Mesodermal cell (in vitro differentiated cells): Measurements from ENCODE around the gene SPDEF.

Source experiments
- H3K27ac ChIP-seq: 2 replicates; pipeline ENCODE4 v1.7.0; 2013; ENCODE audit warnings: mild to moderate bottlenecking, low read depth, low read length, moderate library complexity; ENCODE audit not compliant: severe bottlenecking
- H3K36me3 ChIP-seq: 2 replicates; pipeline ENCODE4 v1.7.1; 2013; ENCODE audit warnings: mild to moderate bottlenecking, low read length, moderate library complexity; ENCODE audit not compliant: control insufficient read depth, insufficient read depth
- H3K4me1 ChIP-seq: one replicate; pipeline ENCODE4 v1.7.1; 2013; ENCODE audit warnings: mild to moderate bottlenecking, low read length; ENCODE audit not compliant: insufficient read depth, control insufficient read depth, poor library complexity, severe bottlenecking
- H3K4me3 ChIP-seq: 2 replicates; pipeline ENCODE4 v1.7.0; 2013; ENCODE audit warnings: low read length, control low read depth, mild to moderate bottlenecking; ENCODE audit not compliant: insufficient read depth, poor library complexity, severe bottlenecking; ENCODE audit errors: extremely low read depth
- H3K9me3 ChIP-seq: 2 replicates; pipeline ENCODE4 v1.7.1; 2013; ENCODE audit warnings: mild to moderate bottlenecking, low read length, moderate library complexity; ENCODE audit not compliant: control insufficient read depth
- WGBS, 2 experiments: methylation state at CpG; one replicate each; pipeline ENCODE4 v1.1.5; 2013; ENCODE audit warnings: missing lambda C conversion rate in 2 of 2; ENCODE audit not compliant: insufficient coverage in 2 of 2; 5-methylcytosine and 5-hydroxymethylcytosine counted together

SPDEF gene

DNA sequence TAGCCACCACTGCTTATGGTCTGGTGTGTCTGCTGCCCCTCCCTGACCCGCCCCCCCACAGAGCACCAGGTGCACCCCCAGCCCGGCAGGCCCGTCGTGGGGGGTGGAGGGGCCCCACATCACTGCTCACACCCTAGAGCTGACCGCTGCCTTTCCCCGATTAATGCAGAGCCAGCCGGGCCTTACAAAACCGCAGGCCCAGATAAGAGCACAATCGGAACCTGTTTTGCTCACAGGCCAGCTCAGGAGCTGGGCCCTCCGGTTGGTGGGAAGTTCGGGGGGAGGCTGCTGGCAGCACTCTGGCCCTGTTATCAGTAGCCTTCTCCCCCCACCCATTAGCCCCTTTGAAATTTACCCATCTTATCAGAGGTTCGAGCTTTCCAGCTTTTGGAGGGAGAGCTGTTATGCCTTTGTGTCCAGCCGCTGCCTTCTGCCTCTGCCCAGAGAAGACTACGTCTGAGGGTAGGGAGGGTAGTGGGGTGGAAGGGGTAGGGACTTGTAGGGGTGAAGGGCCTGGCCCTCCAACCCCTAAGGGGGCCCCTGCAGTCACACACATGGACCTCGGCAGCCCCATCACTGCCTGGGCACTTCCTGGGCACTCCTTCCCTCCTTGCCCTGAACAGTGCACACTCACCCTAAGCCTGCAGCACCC is 6.9 kb upstream of the SPDEF start:
- H3K36me3 ChIP-seq = no peaks in the 10 kb centered on the region
- peaks cover 8% of the 10 kb centered on the region for H3K4me1 ChIP-seq
- no peak overlapping the region for H3K4me3 ChIP-seq
- WGBS, 2 experiments = 75 to 89% methylated on average over 7 to 10 of the region's 15 CpGs
- H3K27ac ChIP-seq = peak overlapping the region; percentile 29
- peaks cover 6% of the 10 kb centered on the region for H3K9me3 ChIP-seq

DNA sequence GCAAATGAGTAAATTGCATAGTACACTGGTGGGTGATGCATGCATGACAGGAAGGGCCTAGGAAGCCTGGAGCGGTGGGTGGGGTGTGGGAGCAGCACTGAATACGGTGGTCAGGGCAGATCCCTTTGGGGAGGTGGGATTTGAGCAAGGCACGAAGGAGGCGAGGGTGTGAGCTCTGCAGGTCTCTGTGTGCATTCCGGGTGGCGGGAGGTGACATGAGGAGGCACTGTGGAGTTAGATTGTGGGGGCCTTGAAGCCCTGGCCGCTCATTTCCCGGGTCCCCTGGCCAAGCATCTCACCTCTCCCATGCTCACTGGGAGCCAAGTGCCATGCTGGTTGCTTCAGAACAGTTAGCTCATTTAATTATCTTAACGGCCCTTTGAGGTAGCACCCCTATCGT is 6.2 kb upstream of the SPDEF start:
- peaks cover 6% of the 10 kb centered on the region for H3K9me3 ChIP-seq
- H3K27ac ChIP-seq = no peak overlapping the region
- WGBS, 2 experiments = 89 to 99% methylated on average over 9 to 10 of the region's 10 CpGs
- no peaks in the 10 kb centered on the region for H3K36me3 ChIP-seq
- no peak overlapping the region for H3K4me3 ChIP-seq
- peaks cover 6% of the 10 kb centered on the region for H3K4me1 ChIP-seq

DNA sequence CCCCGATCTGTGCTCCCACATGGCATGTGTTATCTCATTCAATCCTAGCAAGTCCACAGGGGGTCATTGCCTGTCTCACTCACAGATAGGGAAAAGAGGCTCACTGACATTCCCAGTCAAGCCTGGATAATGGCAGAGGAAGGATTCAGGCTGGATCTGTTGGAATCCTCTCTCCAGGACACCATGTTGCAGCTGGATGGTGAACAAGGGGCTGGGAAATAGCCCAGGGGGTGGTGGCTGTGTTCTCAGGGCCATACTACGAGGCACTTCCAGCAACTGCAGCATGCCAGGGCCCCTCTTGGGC is 5.0 kb upstream of the SPDEF start:
- Histone ChIP-seq H3K27ac (no peak overlapping the region), H3K9me3 (peaks cover 6% of the 10 kb centered on the region), H3K36me3 (no peaks in the 10 kb centered on the region), H3K4me1 (peaks cover 5% of the 10 kb centered on the region), H3K4me3 (no peak overlapping the region)
- 78 to 80% methylated on average over 2 of the region's 2 CpGs for WGBS, 2 experiments

DNA sequence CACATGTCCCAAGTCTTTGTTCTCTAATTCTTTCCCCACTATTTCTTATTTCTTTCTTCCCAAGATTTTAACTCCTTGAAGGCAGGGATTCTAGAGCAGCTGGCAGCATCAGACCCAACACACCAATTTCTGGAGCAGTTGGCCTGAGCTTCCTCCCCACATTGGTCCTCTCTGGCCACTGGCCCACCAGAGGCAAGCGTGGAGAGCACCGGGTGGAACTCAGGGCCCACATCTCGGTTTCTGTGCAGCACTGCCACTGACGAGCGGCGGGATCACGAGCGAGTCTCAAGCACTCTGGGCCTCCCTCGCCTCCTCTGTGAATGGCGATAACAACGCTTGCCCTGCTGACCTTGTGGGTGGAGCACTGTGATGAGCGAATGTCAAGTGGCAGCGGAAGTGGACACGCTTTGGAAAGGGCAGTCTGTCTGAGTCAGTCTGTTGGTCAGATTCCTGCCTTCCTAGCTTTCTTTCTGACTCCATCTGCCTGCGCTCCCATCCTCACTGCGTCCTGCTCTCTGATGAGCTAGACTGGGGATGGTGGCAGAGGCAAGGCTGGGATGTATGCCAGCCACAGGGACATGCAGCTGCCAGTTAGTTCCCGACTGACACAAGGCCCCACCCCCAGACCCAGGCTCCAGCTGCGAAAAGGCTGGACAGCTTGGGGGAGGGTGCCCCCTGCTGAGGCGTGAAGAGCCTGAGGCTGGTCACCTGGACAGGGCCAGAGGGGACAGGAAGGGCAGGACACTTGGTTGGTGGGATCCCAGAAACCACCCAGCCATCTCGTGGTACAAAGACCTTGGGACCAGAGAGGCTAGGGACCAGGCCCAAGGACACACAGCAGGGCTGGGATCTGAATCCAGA is 4.5 kb upstream of the SPDEF start:
- no peak overlapping the region for H3K4me3 ChIP-seq
- H3K9me3 ChIP-seq = peaks cover 6% of the 10 kb centered on the region
- no peak overlapping the region for H3K27ac ChIP-seq
- 59 to 64% methylated on average over 13 to 15 of the region's 20 CpGs for WGBS, 2 experiments
- no peaks in the 10 kb centered on the region for H3K36me3 ChIP-seq
- peaks cover 5% of the 10 kb centered on the region for H3K4me1 ChIP-seq

DNA sequence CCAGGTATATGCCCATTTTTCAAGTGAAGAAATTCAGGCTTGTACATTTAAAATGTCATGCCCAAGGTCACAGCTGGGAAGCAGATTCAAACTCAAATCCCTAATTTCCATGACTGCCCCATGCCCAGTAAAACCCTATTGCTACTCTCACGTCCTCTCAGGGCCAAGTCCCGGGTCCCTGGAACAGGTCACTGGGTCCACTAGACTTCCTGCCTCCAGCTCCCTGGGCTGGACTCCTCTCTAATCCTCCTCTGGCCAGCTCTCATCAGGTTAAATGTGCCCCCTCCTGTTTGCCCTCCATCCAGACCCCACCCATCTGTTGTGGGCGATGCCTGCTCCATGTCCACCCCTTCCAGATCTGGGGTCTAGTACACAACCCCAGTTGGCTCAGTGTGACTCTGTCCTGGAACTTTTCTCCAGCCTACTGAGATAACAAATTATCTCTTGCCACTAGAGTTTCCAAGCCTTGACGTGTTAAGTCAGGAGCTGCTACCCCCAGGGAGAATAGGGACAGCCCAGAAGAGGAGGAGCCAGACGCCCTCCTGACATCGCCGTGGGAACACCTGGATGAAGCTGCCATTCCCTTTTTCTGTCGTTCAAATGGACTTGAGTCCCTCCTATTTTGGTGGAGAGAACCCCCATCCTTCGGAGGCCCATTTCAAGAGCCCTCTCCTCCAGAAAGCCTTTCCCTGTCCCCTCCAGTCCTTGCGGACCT is 3.7 kb upstream of the SPDEF start:
- no peak overlapping the region for H3K27ac ChIP-seq
- H3K4me1 ChIP-seq = peaks cover 5% of the 10 kb centered on the region
- peaks cover 6% of the 10 kb centered on the region for H3K9me3 ChIP-seq
- no peak overlapping the region for H3K4me3 ChIP-seq
- H3K36me3 ChIP-seq = no peaks in the 10 kb centered on the region
- WGBS, 2 experiments = 69 to 71% methylated on average over 10 of the region's 10 CpGs

DNA sequence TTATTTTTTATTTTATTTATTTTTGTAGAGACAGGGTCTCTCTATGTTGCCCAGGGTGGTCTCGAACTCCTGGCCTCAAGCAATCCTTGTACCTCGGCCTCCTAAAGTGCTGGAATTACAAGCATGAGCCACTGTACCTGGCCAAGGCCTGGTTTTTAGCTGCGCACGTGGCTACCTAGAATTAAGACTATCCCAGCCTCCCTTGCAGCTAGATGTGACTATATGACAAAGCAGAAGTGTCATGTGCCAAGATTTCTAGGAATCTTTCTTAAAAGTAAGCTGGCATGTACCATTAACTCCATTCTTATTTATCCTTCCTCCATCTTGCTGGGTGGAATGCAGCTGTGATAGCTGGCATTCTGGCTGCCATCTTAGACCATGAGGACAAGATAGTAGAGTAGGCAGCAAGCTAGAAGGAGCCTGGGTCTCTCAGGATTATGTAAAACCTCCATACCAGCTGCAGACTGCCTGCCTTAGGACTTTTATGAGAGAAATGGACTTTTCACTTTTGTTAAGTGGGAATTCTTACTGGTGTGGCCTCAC is 2.1 kb upstream of the SPDEF start:
- Histone ChIP-seq H3K4me3 (no peak overlapping the region), H3K36me3 (no peaks in the 10 kb centered on the region), H3K9me3 (peaks cover 6% of the 10 kb centered on the region), H3K4me1 (peaks cover 8% of the 10 kb centered on the region), H3K27ac (no peak overlapping the region)
- 91 to 94% methylated on average over 2 to 3 of the region's 4 CpGs for WGBS, 2 experiments

DNA sequence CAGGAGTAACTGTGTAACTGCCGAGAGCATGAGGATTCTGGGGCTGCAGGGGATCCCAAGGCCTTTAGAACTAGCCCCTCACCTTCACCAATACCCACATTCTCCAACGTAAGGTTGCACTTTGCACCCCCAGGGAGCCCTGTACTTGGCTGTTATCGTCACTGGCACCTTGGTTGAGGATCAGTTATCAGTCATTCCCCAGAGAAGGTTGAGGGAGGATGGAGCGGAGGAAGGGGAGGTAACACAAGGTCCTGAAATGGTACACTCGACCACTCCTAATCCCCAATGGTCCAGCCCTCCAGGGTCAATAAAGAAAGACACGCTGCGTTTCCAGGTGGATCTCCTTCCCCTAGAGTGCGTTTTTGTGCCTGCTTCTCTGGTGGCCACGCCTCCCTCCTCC is 1.1 kb upstream of the SPDEF start:
- WGBS, 2 experiments = 80 to 87% methylated on average over 3 to 6 of the region's 9 CpGs

DNA sequence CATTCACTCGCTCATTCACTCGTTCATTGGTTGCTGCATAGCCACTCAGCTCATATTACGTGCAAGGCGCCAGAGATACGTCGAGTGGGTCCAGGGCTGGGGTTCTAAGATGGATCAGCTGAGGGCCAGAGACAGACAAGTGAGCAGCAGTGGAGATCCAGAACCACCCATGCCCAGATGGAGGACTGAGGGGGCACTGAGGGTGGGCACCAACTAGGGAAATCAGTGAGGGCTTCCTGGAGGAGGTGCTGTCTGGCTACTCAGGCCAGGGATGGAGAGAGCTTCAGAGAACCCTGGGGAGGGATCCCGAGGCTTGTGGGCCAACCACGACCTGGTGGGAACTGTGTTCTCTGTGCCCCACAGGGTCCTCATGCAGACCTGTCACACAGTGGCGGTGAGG is 364 bp upstream of the SPDEF start:
- 92% methylated on average over 9 of the region's 9 CpGs for WGBS, 2 experiments
- Histone ChIP-seq H3K4me1 (peaks cover 8% of the 10 kb centered on the region), H3K36me3 (no peaks in the 10 kb centered on the region), H3K4me3 (no peak overlapping the region), H3K9me3 (peaks cover 6% of the 10 kb centered on the region), H3K27ac (no peak overlapping the region)

More for the DNA sequence above, 1.1 kb upstream of the SPDEF start:
- no peaks in the 10 kb centered on the region for H3K36me3 ChIP-seq
- H3K9me3 ChIP-seq = peaks cover 6% of the 10 kb centered on the region
- no peak overlapping the region for H3K4me3 ChIP-seq
- no peak overlapping the region for H3K27ac ChIP-seq
- peaks cover 8% of the 10 kb centered on the region for H3K4me1 ChIP-seq

DNA sequence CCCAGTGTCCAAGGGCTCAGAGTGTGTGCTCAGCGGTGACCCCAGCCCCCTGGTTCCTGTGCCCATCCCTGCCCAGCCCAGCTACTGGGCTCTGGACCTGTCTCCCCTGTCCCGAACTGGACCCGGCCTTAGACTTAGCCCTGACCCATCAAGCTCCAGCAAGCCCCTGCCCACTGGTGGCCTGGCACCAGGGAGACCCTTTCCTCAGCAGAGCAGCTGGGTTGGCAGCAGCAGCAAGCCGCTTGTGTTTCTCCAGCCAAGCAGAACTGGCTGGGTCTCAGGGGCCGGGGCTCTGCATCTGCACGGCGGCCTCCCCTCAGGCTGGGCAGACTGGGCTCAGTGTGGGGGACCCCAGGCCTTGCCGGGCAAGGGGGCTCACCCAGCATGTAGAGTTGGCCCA is 801 bp downstream of the SPDEF start:
- Histone ChIP-seq H3K4me3 (no peak overlapping the region), H3K27ac (no peak overlapping the region), H3K9me3 (peaks cover 6% of the 10 kb centered on the region), H3K4me1 (peaks cover 3% of the 10 kb centered on the region), H3K36me3 (no peaks in the 10 kb centered on the region)
- WGBS, 2 experiments = 91 to 97% methylated on average over 7 to 8 of the region's 8 CpGs

DNA sequence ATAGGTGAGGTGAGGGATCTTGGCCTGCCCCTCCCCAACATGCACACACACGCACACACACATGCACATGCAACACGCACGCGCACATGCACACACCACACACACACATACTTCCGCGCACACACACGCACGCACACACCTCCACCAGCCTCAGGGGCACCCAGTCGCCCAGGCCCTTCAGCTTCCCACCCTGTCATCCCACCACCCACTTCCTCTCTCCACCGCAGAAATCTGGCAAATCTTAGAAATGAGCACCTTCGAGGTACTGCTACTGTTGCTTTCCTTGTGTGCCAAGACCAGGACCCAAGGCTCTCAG is 1.2 kb downstream of the SPDEF start:
- Histone ChIP-seq H3K4me1 (peaks cover 3% of the 10 kb centered on the region), H3K9me3 (peaks cover 6% of the 10 kb centered on the region), H3K27ac (no peak overlapping the region), H3K4me3 (no peak overlapping the region), H3K36me3 (no peaks in the 10 kb centered on the region)
- 88 to 99% methylated on average over 10 of the region's 11 CpGs for WGBS, 2 experiments
